Kidney (tissue), 14 donors: Measurements from ENCODE around the gene OLA1. TPM values are rescaled to one million over a fixed set of nuclear protein-coding genes. Genes with fewer than 3 reads are reported as not detected.

ENCODE experiments used
- DNase-seq, 5 donors: peaks; one replicate each; pipeline ENCODE4 v3.0.0-alpha.2; 2013 to 2020
- FAIRE-seq: peaks from 2 replicates; lab custom pipeline; 2012; peaks lifted over from hg19 to GRCh38; lab: Jason Lieb, UNC
- H3K27ac ChIP-seq, 2 donors: one replicate each; pipeline ENCODE4 v1.7.0; 2013; ENCODE audit warnings: low read depth in 2 of 2, low read length in 2 of 2, inconsistent platforms in 1 of 2
- H3K27me3 ChIP-seq: one replicate; pipeline ENCODE4 v1.7.1; 2013; ENCODE audit warnings: low read length, inconsistent platforms; ENCODE audit not compliant: control insufficient read depth, insufficient read depth
- H3K36me3 ChIP-seq, 3 donors: one replicate each; pipeline versions ENCODE4 v1.7.0 to v1.7.1; 2013; ENCODE audit warnings: low read length in 3 of 3, control low read depth in 1 of 3, inconsistent platforms in 1 of 3; ENCODE audit not compliant: insufficient read depth in 3 of 3, control insufficient read depth in 2 of 3
- H3K4me1 ChIP-seq, 3 donors: one replicate each; pipeline versions ENCODE4 v1.7.0 to v1.7.1; 2013; ENCODE audit warnings: low read length in 3 of 3, inconsistent platforms in 1 of 3, low read depth in 1 of 3; ENCODE audit not compliant: control insufficient read depth in 2 of 3, insufficient read depth in 2 of 3
- H3K4me3 ChIP-seq, 3 donors: one replicate each; pipeline versions ENCODE4 v1.7.0 to v1.8.1; 2013; ENCODE audit warnings: low read length in 3 of 3, control low read depth in 1 of 3, inconsistent platforms in 1 of 3
- H3K9ac ChIP-seq, 3 donors: one replicate each; pipeline versions ENCODE4 v1.7.0 to v1.7.1; 2013; ENCODE audit warnings: low read length in 3 of 3, control low read depth in 1 of 3, inconsistent platforms in 1 of 3
- H3K9me3 ChIP-seq, 3 donors: one replicate each; pipeline versions ENCODE4 v1.7.0 to v1.7.1; 2013; ENCODE audit warnings: low read length in 3 of 3, control low read depth in 1 of 3, inconsistent platforms in 1 of 3; ENCODE audit not compliant: control insufficient read depth in 2 of 3, insufficient read depth in 1 of 3
- CTCF ChIP-seq: IDR thresholded peaks from 3 replicates; pipeline ENCODE4 v1.5.1; 2012; ENCODE audit warnings: mild to moderate bottlenecking, moderate library complexity, borderline replicate concordance; ENCODE audit not compliant: insufficient read depth; ENCODE audit errors: extremely low read depth
- intact Hi-C: fragments of 100-400 bp; cut with DNase I; formaldehyde crosslinking; loops from one replicate; pipeline ENCODE4 v1.11.1; 2022
- polyA plus RNA-seq: library from polyadenylated mRNA; stranded (reverse); fragments of 350-450 nt; fragmentation: Illumina TruSeq; extraction: RNeasy Lipid Tissue Mini Kit (QIAGEN cat#74804); gene quantifications from one replicate; pipeline ENCODE4 v1.2.3, GENCODE V29; 2014; ENCODE audit warnings: low read depth, low replicate concordance; ENCODE audit not compliant: insufficient read depth
- total RNA-seq: library from RNA; stranded (reverse); fragmentation: NEBNext Ultra II Directional; extraction: Animal tissue kit (Norgen Biotek cat#: 25700); gene quantifications from one replicate; pipeline ENCODE4 v1.2.1, GENCODE V29; 2021
- donor health status: control.
- donor health status: control.
- donor health status: control.
- donor health status: control.
- donor health status: control.
- donor health status: DM: yes; HTN: yes; CAD: no.
- donor health status: Normal renal cell carcinoma (clear cell type).

The OLA1 gene
- total and polyA plus RNA-seq, 2 donors from 2014 or later: 64.2 to 90.0 TPM

- FAIRE-seq (no peak), DNase-seq (no peak)
- intact Hi-C loops: no loop called here
- no peaks in the 10 kb centered on the region for H3K4me1 ChIP-seq
- H3K4me3 ChIP-seq: no peak overlapping the region
- no peaks in the 10 kb centered on the region for H3K27me3 ChIP-seq
- no peaks in the 10 kb centered on the region for H3K36me3 ChIP-seq
- H3K9me3 ChIP-seq: no peaks in the 10 kb centered on the region
- no peak overlapping the region for H3K9ac ChIP-seq
- TF ChIP-seq CTCF: no peak
- H3K27ac ChIP-seq: no peak overlapping the region
Observed at GRCh38 chr2:174195253-174195652, 53.1 kb downstream of the OLA1 start.

GRCh38 chr2:174193737-174194136, 54.6 kb downstream of the OLA1 start:
- Histone ChIP-seq H3K4me3 (no peak overlapping the region), H3K9ac (no peak overlapping the region), H3K36me3 (no peaks in the 10 kb centered on the region), H3K4me1 (no peaks in the 10 kb centered on the region), H3K27ac (no peak overlapping the region), H3K27me3 (no peaks in the 10 kb centered on the region), H3K9me3 (no peaks in the 10 kb centered on the region)
- intact Hi-C loops: no loop called here
- FAIRE-seq (no peak), DNase-seq (no peak)
- no peak for TF ChIP-seq CTCF

GRCh38 chr2:174192664-174193063, 55.7 kb downstream of the OLA1 start:
- H3K4me1 ChIP-seq: no peaks in the 10 kb centered on the region
- no peaks in the 10 kb centered on the region for H3K36me3 ChIP-seq
- no peak overlapping the region for H3K27ac ChIP-seq
- FAIRE-seq (no peak), DNase-seq (peak in 1 of 5 donors; percentile 2)
- H3K9me3 ChIP-seq: no peaks in the 10 kb centered on the region
- no peak overlapping the region for H3K9ac ChIP-seq
- H3K27me3 ChIP-seq: no peaks in the 10 kb centered on the region
- TF ChIP-seq CTCF: no peak
- no peak overlapping the region for H3K4me3 ChIP-seq
- intact Hi-C loops: no loop called here

DNA sequence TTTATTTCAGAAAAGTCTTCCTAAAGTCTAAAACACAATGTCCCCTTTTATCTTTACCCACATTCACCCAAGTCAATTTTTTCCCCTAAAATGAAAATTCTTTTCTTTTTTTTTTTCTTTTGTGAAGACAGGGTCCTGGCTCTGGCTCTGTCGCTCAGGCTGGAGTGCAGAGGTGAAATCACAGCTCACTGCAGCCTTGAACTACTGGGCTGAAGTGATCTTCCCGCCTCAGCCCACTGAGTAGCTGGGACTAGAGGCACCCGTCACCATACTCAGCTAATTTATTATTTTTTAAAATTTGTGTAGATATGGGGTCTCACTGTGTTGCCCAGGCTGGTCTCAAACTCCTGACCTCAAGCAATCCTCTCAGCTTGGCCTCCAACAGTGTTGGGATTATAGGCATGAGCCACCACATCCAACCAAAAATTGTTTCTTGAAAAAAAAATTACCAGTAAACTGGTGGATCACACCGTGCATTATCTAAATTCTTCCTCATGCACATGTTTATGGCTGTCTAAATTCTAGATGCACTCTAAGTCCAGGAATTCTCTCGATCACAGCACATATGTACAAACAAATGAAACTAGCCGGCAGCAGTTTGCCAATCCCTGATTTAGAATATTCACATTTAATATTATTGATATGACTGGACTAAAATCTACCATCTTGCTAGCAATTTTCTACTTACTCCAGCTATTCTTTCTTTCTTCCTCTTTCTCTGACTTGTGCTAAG, 56.8 kb downstream of the OLA1 start:
- Histone ChIP-seq H3K9ac (no peak overlapping the region), H3K9me3 (no peaks in the 10 kb centered on the region), H3K36me3 (no peaks in the 10 kb centered on the region), H3K4me1 (no peaks in the 10 kb centered on the region), H3K27me3 (no peaks in the 10 kb centered on the region), H3K4me3 (no peak overlapping the region), H3K27ac (no peak overlapping the region)
- no peak for DNase-seq
- intact Hi-C loops: no loop called here
- no peak for TF ChIP-seq CTCF
- no peak for FAIRE-seq
